ENCODE measurements around the gene PCLO.
"Not testable (repeated sequence)": the region's sequence is repeated elsewhere in the genome, so short reads cannot be mapped to it uniquely, and the experiment has no call there.

PCLO gene

GRCh38 chr7:82750007-82750406, 412.7 kb downstream of the PCLO start:
- in situ Hi-C loops (cut with HindIII; ENCODE audit: low sequenced_read_pairs), result no loop called here

- in situ Hi-C loops (cut with HindIII; ENCODE audit: low sequenced_read_pairs), result loop anchor here (25.0 kb wide), 1 partner anchor 509 kb away; no protein-coding TSS in a partner anchor
Observed at GRCh38 chr7:82745820-82746219, 416.9 kb downstream of the PCLO start.

GRCh38 chr7:82745117-82745516, 417.6 kb downstream of the PCLO start:
- in situ Hi-C loops (cut with HindIII; ENCODE audit: low sequenced_read_pairs), result loop anchor here (25.0 kb wide), 1 partner anchor 508 kb away; no protein-coding TSS in a partner anchor

GRCh38 chr7:82742163-82742562, 420.5 kb downstream of the PCLO start:
- in situ Hi-C loops (cut with HindIII; ENCODE audit: low sequenced_read_pairs), result loop anchor here (25.0 kb wide), 1 partner anchor 505 kb away; no protein-coding TSS in a partner anchor

- in situ Hi-C loops (cut with HindIII; ENCODE audit: low sequenced_read_pairs), result loop anchor here (25.0 kb wide), 1 partner anchor 504 kb away; no protein-coding TSS in a partner anchor
Observed at GRCh38 chr7:82741493-82741892, 421.2 kb downstream of the PCLO start.

- in situ Hi-C loops (cut with HindIII; ENCODE audit: low sequenced_read_pairs), result loop anchor here (25.0 kb wide), 1 partner anchor 503 kb away; no protein-coding TSS in a partner anchor
Observed at GRCh38 chr7:82740246-82740848, 422.3 kb downstream of the PCLO start.

- in situ Hi-C loops (cut with HindIII; ENCODE audit: low sequenced_read_pairs), result loop anchor here (25.0 kb wide), 1 partner anchor 499 kb away; no protein-coding TSS in a partner anchor
Observed at GRCh38 chr7:82736633-82737032, 426.1 kb downstream of the PCLO start.

- in situ Hi-C loops (cut with HindIII; ENCODE audit: low sequenced_read_pairs), result loop anchor here (25.0 kb wide), 1 partner anchor 495 kb away; no protein-coding TSS in a partner anchor
Observed at GRCh38 chr7:82732677-82733076, 430.0 kb downstream of the PCLO start.

GRCh38 chr7:82729172-82730030, 433.3 kb downstream of the PCLO start:
- in situ Hi-C loops (cut with HindIII; ENCODE audit: low sequenced_read_pairs), result loop anchor here (25.0 kb wide), 1 partner anchor 492 kb away; no protein-coding TSS in a partner anchor

- in situ Hi-C loops (cut with HindIII; ENCODE audit: low sequenced_read_pairs), result loop anchor here (25.0 kb wide), 1 partner anchor 489 kb away; no protein-coding TSS in a partner anchor
Observed at GRCh38 chr7:82726038-82726800, 436.5 kb downstream of the PCLO start.

GRCh38 chr7:82723411-82723810, 439.3 kb downstream of the PCLO start:
- in situ Hi-C loops (cut with HindIII; ENCODE audit: low sequenced_read_pairs), result no loop called here

- in situ Hi-C loops (cut with HindIII; ENCODE audit: low sequenced_read_pairs), result no loop called here
Observed at GRCh38 chr7:82722946-82723345, 439.7 kb downstream of the PCLO start.

- in situ Hi-C loops (cut with HindIII; ENCODE audit: low sequenced_read_pairs), result no loop called here
Observed at GRCh38 chr7:82715344-82715743, 447.3 kb downstream of the PCLO start.

- in situ Hi-C loops (cut with HindIII; ENCODE audit: low sequenced_read_pairs), result no loop called here
Observed at GRCh38 chr7:82714883-82715282, 447.8 kb downstream of the PCLO start.

- in situ Hi-C loops (cut with HindIII; ENCODE audit: low sequenced_read_pairs), result no loop called here
Observed at GRCh38 chr7:82713506-82713905, 449.2 kb downstream of the PCLO start.

GRCh38 chr7:82706344-82706743, 456.3 kb downstream of the PCLO start:
- in situ Hi-C loops (cut with HindIII; ENCODE audit: low sequenced_read_pairs), result not testable (repeated sequence)

- in situ Hi-C loops (cut with HindIII; ENCODE audit: low sequenced_read_pairs), result no loop called here
Observed at GRCh38 chr7:82705517-82706260, 457.0 kb downstream of the PCLO start.

- in situ Hi-C loops (cut with HindIII; ENCODE audit: low sequenced_read_pairs), result no loop called here
Observed at GRCh38 chr7:82704121-82704520, 458.6 kb downstream of the PCLO start.
